ENCODE data around the gene BTG1.

DNA sequence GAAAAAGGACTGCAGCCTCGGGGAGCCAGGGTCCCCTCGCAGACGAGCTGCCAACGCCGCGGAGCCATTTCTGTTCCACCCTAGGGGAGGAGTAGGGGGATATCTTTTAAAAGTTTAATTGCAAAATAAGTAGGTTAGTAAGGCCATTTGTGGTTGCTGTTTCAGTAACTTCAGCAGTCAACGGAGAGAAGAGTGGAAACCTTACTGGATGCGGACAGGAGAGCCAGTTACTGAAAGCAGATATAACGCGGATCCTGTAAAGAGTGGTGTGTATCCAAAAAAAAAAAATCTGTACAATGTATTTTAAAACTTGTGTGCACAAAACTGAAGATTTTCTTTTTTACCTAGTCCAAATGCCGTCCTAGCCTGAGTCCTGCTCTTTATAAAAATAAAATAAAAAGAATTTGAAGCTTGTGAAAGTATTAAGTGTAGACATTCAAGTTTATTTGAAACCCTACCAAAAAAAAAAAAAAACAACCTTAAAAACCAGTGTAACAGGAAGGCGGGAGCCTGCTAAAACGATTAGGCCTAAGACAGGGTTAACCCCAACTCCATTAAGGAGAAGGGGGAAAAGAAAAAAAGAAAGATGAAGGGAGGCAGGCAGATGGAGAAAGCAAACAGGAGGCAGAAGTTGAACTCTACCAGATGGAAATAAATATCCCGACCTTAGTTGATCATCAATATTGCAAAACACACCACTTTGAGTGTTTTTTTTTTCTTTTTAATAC, 1.0 kb upstream of the BTG1 start:
- TF ChIP-seq POLR2A (IDR thresholded peaks at IDR 0.05; ENCODE audit: low read depth, low read length) (no peak), POLR2AphosphoS5 (IDR thresholded peaks at IDR 0.05; ENCODE audit: low read depth, low read length) (no peak)
